Ovary (tissue), 9 donors: ENCODE measurements around the gene PIAS1. TPM values are rescaled to one million over a fixed set of nuclear protein-coding genes. Genes with fewer than 3 reads are reported as not detected.
"Not testable (repeated sequence)": the region's sequence is repeated elsewhere in the genome, so short reads cannot be mapped to it uniquely, and the experiment has no call there.

Experiments
- DNase-seq, 5 donors: peaks; one replicate each; pipeline ENCODE4 v3.0.0-alpha.2; 2019 to 2020
- H3K27ac ChIP-seq, 2 donors: fragments of 200-600 bp; one replicate each; pipeline versions ENCODE4 v1.5.1 to v1.8.0; 2019 to 2022
- H3K27me3 ChIP-seq: fragments of 200-600 bp; one replicate; pipeline ENCODE4 v1.8.0; 2022
- H3K36me3 ChIP-seq: fragments of 200-600 bp; sonication (generic); one replicate; pipeline ENCODE4 v1.5.1; 2019
- H3K4me1 ChIP-seq: one replicate; pipeline ENCODE4 v1.8.1; 2013; ENCODE audit warnings: mild to moderate bottlenecking, moderate library complexity; ENCODE audit not compliant: insufficient read depth
- H3K4me3 ChIP-seq: fragments of 200-600 bp; sonication (generic); one replicate; pipeline ENCODE4 v1.5.1; 2017
- H3K9me3 ChIP-seq, 2 donors: fragments of 200-600 bp in 1 of 2; sonication (generic) in 1 of 2; one replicate each; pipeline versions ENCODE4 v1.5.1 to v1.8.1; 2013 to 2019; ENCODE audit warnings: mild to moderate bottlenecking in 1 of 2, moderate library complexity in 1 of 2
- CTCF ChIP-seq, 3 donors: fragments of 450-650 bp in 2 of 3; fragments of 200-600 bp in 1 of 3; IDR thresholded peaks; one replicate each; pipeline versions ENCODE4 v1.5.1 to v1.8.0; 2016 to 2022; ENCODE audit warnings: antibody characterized with exemption in 3 of 3, mild to moderate bottlenecking in 1 of 3
- EP300 ChIP-seq: sonication (generic); formaldehyde crosslinking; IDR thresholded peaks from one replicate; pipeline ENCODE4 v1.6.1; 2017; ENCODE audit warnings: antibody characterized with exemption
- POLR2A ChIP-seq: fragments of 450-650 bp; IDR thresholded peaks from one replicate; pipeline ENCODE4 v1.6.1; 2017; ENCODE audit warnings: antibody characterized with exemption, mild to moderate bottlenecking, moderate library complexity
- WGBS, 3 donors: extraction: QIAGEN DNeasy Blood & Tissue Kit in 1 of 3; methylation state at CpG; one replicate each; pipeline versions ENCODE4 v1.1.5 to v1.1.7; 2013 to 2017; 5-methylcytosine and 5-hydroxymethylcytosine counted together
- intact Hi-C, 4 donors: fragments of 100-400 bp; cut with DNase I; formaldehyde crosslinking; loops; one replicate each; pipeline versions ENCODE4 v1.11.0 to v1.15.1; 2022 to 2023
- polyA plus RNA-seq, 2 donors: library from polyadenylated mRNA; stranded (reverse); fragments of 200-250 nt in 1 of 2; fragments of 350-450 nt in 1 of 2; fragmentation: Illumina TruSeq in 1 of 2; extraction: RNeasy Lipid Tissue Mini Kit (QIAGEN cat#74804) in 1 of 2; gene quantifications; one replicate each; pipeline ENCODE4 v1.2.3, GENCODE V29; 2013 to 2014
- total RNA-seq, 7 donors: library from RNA; depleted of rRNA in 2 of 7; stranded (reverse); fragments of >200 nt in 2 of 7; fragmentation: NEBNext Ultra II Directional in 3 of 7; extraction: Animal tissue kit (Norgen Biotek cat#: 25700) in 3 of 7; gene quantifications; one replicate each; pipeline versions ENCODE4 v1.1.0 to v1.2.4, GENCODE V29; 2016 to 2023
- donor health status: DM: no; HTN: no; CAD: no; lungs with moderate emphysema.
- donor health status: DM: no; HTN: no; CAD: no.
- donor health status: Bipolar disorder and iron deficiency.
- donor health status: DM: yes; HTN: yes; CAD: no.
- donor health status: DM: no; HTN: no; CAD: no.
- donor health status: DM: yes; HTN: yes; CAD: no.

PIAS1 gene
- total and polyA plus RNA-seq, 9 donors = 18.6 to 75.4 (median 48.6) TPM

- intact Hi-C loops = loop anchor here in 1 of 4 donors (10.0 kb wide), 1 partner anchor 164 kb away; the partner anchor contains the start of gene PIAS1
- no peaks in the 10 kb centered on the region for H3K9me3 ChIP-seq
- no peaks in the 10 kb centered on the region for H3K4me1 ChIP-seq
- 95 to 97% (median 96%) methylated on average over 9 of the region's 9 CpGs for WGBS, 3 donors
- H3K27me3 ChIP-seq = no peaks in the 10 kb centered on the region
- no peak overlapping the region for H3K4me3 ChIP-seq
- H3K36me3 ChIP-seq = no peaks in the 10 kb centered on the region
- TF ChIP-seq EP300 = no peak
- no peak for TF ChIP-seq POLR2A
- no peak overlapping the region for H3K27ac ChIP-seq
- peak in 2 of 5 donors; percentile 3 to 13 for DNase-seq
Measured at GRCh38 chr15:68218847-68219798, 165.0 kb downstream of the PIAS1 start.

DNA sequence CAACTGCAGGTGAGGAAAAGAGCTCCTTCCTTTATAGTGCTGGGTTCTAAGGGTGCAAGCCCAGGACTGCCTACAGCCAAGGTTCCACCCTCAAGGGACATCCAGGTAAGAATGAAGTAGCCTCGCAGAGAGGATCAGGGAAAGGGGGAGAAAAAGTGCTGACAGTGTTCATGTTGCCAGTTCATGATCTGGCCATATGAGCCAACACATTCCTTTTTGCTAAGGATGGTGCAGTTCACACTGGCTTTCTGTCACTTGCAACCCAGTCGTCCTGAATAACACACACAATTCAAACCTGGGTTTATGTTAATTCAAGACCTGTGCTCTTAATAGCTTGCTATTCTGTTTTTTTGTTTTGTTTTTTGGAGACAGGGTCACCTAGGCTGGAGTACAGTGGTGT is 166.4 kb downstream of the PIAS1 start:
- no peaks in the 10 kb centered on the region for H3K9me3 ChIP-seq
- no peaks in the 10 kb centered on the region for H3K27me3 ChIP-seq
- H3K4me1 ChIP-seq = no peaks in the 10 kb centered on the region
- peak in 1 of 5 donors; percentile 1 for DNase-seq
- H3K36me3 ChIP-seq = no peaks in the 10 kb centered on the region
- no peak overlapping the region for H3K4me3 ChIP-seq
- intact Hi-C loops = no loop called here
- no peak overlapping the region for H3K27ac ChIP-seq
- no peak for TF ChIP-seq CTCF (IDR thresholded peaks at IDR 0.05)
- no peak for TF ChIP-seq POLR2A
- TF ChIP-seq EP300 = no peak
- WGBS, 3 donors = 95 to 100% (median 96%) methylated on average over 2 of the region's 2 CpGs

DNA sequence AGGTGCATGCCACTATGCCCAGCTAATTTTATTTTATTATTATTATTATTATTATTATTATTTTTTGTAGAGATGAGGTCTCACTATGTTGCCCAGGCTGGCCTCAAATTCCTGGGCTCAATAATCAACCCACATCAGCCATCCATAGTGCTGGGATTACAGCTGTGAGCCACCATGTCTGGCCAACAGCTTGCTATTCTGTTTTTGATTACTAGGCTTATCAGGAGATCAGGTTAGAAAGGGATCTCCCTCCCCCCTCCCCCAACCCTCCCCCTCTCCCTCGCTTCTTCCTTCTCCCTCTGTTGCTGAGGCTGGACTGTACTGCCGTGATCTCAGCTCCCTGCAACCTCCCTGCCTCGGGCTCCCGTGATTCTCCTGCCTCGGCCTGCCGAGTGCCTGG is 166.9 kb downstream of the PIAS1 start:
- H3K4me1 ChIP-seq = no peaks in the 10 kb centered on the region
- H3K4me3 ChIP-seq = no peak overlapping the region
- intact Hi-C loops = no loop called here
- H3K36me3 ChIP-seq = no peaks in the 10 kb centered on the region
- no peak overlapping the region for H3K27ac ChIP-seq
- WGBS, 3 donors = 95 to 96% (median 96%) methylated on average over 6 of the region's 6 CpGs
- TF ChIP-seq EP300 (no peak), CTCF (IDR thresholded peaks at IDR 0.05) (no peak), POLR2A (no peak)
- no peaks in the 10 kb centered on the region for H3K27me3 ChIP-seq
- DNase-seq = peak in 1 of 5 donors; percentile 12
- H3K9me3 ChIP-seq = no peaks in the 10 kb centered on the region

- H3K27me3 ChIP-seq, H3K36me3 ChIP-seq, H3K4me1 ChIP-seq, H3K9me3 ChIP-seq, intact Hi-C loops, H3K4me3 ChIP-seq, H3K27ac ChIP-seq: not testable (repeated sequence)
- peak in 1 of 5 donors; percentile 14 for DNase-seq
- 91 to 97% (median 91%) methylated on average over 45 to 55 of the region's 55 CpGs for WGBS, 3 donors
Measured at GRCh38 chr15:68221530-68222431, 167.7 kb downstream of the PIAS1 start.

GRCh38 chr15:68222432-68222743 is 168.3 kb downstream of the PIAS1 start:
- intact Hi-C loops, H3K27me3 ChIP-seq, H3K4me3 ChIP-seq, H3K4me1 ChIP-seq, H3K27ac ChIP-seq, H3K36me3 ChIP-seq, H3K9me3 ChIP-seq, DNase-seq: not testable (repeated sequence)
- WGBS, 3 donors = 95 to 98% (median 95%) methylated on average over 12 to 18 of the region's 18 CpGs
